ENCODE measurements around the gene IQGAP2. TPM values are rescaled to one million over a fixed set of nuclear protein-coding genes. Genes with fewer than 3 reads are reported as not detected.

IQGAP2 gene
- total RNA-seq, 1 donor = 0.36 TPM

- Histone ChIP-seq H3K9me3 (ENCODE audit: low read depth, low read length) (no peaks in the 10 kb centered on the region), H3K79me2 (ENCODE audit: insufficient read depth, low read length) (no peaks in the 10 kb centered on the region), H3K4me2 (ENCODE audit: insufficient read depth, low read length) (no peak overlapping the region), H4K20me1 (ENCODE audit: insufficient read depth, low read length) (no peaks in the 10 kb centered on the region), H2AFZ (ENCODE audit: low read length) (no peak overlapping the region), H3K27ac (ENCODE audit: low read depth, low read length) (no peak overlapping the region), H3K4me1 (ENCODE audit: insufficient read depth, low read length) (peaks cover 8% of the 10 kb centered on the region), H3K36me3 (ENCODE audit: insufficient read depth, low read length) (no peaks in the 10 kb centered on the region), H3K27me3 (ENCODE audit: insufficient read depth, low read length) (no peaks in the 10 kb centered on the region), H3K4me3 (ENCODE audit: insufficient read depth, low read length) (no peak overlapping the region)
- no peak for DNase-seq (ENCODE audit: insufficient read length, low spot score, missing footprints)
- TF ChIP-seq CTCF (IDR thresholded peaks at IDR 0.05; ENCODE audit: extremely low read depth, low read depth, low read length) = no peak
These were observed 294.6 kb downstream of the IQGAP2 start for GRCh38 chr5:76697670-76698069.

- H3K4me1 ChIP-seq (ENCODE audit: insufficient read depth, low read length) = peaks cover 8% of the 10 kb centered on the region
- no peak for TF ChIP-seq CTCF (IDR thresholded peaks at IDR 0.05; ENCODE audit: extremely low read depth, low read depth, low read length)
- no peak overlapping the region for H3K27ac ChIP-seq (ENCODE audit: low read depth, low read length)
- no peak overlapping the region for H2AFZ ChIP-seq (ENCODE audit: low read length)
- no peak overlapping the region for H3K4me2 ChIP-seq (ENCODE audit: insufficient read depth, low read length)
- no peaks in the 10 kb centered on the region for H3K36me3 ChIP-seq (ENCODE audit: insufficient read depth, low read length)
- no peaks in the 10 kb centered on the region for H4K20me1 ChIP-seq (ENCODE audit: insufficient read depth, low read length)
- H3K9me3 ChIP-seq (ENCODE audit: low read depth, low read length) = no peaks in the 10 kb centered on the region
- no peak for DNase-seq (ENCODE audit: insufficient read length, low spot score, missing footprints)
- no peaks in the 10 kb centered on the region for H3K79me2 ChIP-seq (ENCODE audit: insufficient read depth, low read length)
- H3K4me3 ChIP-seq (ENCODE audit: insufficient read depth, low read length) = no peak overlapping the region
- H3K27me3 ChIP-seq (ENCODE audit: insufficient read depth, low read length) = peaks cover 4% of the 10 kb centered on the region
These were observed 297.5 kb downstream of the IQGAP2 start for GRCh38 chr5:76700571-76700970.

GRCh38 chr5:76701298-76701697 is 298.2 kb downstream of the IQGAP2 start:
- peaks cover 6% of the 10 kb centered on the region for H3K27me3 ChIP-seq (ENCODE audit: insufficient read depth, low read length)
- H3K36me3 ChIP-seq (ENCODE audit: insufficient read depth, low read length) = no peaks in the 10 kb centered on the region
- H3K4me1 ChIP-seq (ENCODE audit: insufficient read depth, low read length) = peaks cover 8% of the 10 kb centered on the region
- no peak for DNase-seq (ENCODE audit: insufficient read length, low spot score, missing footprints)
- H3K27ac ChIP-seq (ENCODE audit: low read depth, low read length) = no peak overlapping the region
- no peaks in the 10 kb centered on the region for H4K20me1 ChIP-seq (ENCODE audit: insufficient read depth, low read length)
- H3K4me3 ChIP-seq (ENCODE audit: insufficient read depth, low read length) = no peak overlapping the region
- H3K79me2 ChIP-seq (ENCODE audit: insufficient read depth, low read length) = no peaks in the 10 kb centered on the region
- H2AFZ ChIP-seq (ENCODE audit: low read length) = no peak overlapping the region
- no peak overlapping the region for H3K4me2 ChIP-seq (ENCODE audit: insufficient read depth, low read length)
- no peaks in the 10 kb centered on the region for H3K9me3 ChIP-seq (ENCODE audit: low read depth, low read length)
- TF ChIP-seq CTCF (IDR thresholded peaks at IDR 0.05; ENCODE audit: extremely low read depth, low read depth, low read length) = no peak

- Histone ChIP-seq H4K20me1 (ENCODE audit: insufficient read depth, low read length) (no peaks in the 10 kb centered on the region), H2AFZ (ENCODE audit: low read length) (no peak overlapping the region), H3K27me3 (ENCODE audit: insufficient read depth, low read length) (peaks cover 6% of the 10 kb centered on the region), H3K27ac (ENCODE audit: low read depth, low read length) (no peak overlapping the region), H3K9me3 (ENCODE audit: low read depth, low read length) (no peaks in the 10 kb centered on the region), H3K79me2 (ENCODE audit: insufficient read depth, low read length) (no peaks in the 10 kb centered on the region), H3K4me1 (ENCODE audit: insufficient read depth, low read length) (peaks cover 8% of the 10 kb centered on the region), H3K4me3 (ENCODE audit: insufficient read depth, low read length) (no peak overlapping the region), H3K4me2 (ENCODE audit: insufficient read depth, low read length) (no peak overlapping the region), H3K36me3 (ENCODE audit: insufficient read depth, low read length) (no peaks in the 10 kb centered on the region)
- no peak for TF ChIP-seq CTCF (IDR thresholded peaks at IDR 0.05; ENCODE audit: extremely low read depth, low read depth, low read length)
- DNase-seq (ENCODE audit: insufficient read length, low spot score, missing footprints) = no peak
These were observed 300.6 kb downstream of the IQGAP2 start for GRCh38 chr5:76703707-76704106.

Data from osteoblast (primary cell).